Stimulated activated naive CD4-positive, alpha-beta T cell (primary cell): ENCODE measurements around the gene TSPOAP1.
A peak's percentile ranks its signal among the peaks of the same experiment; 100 is the strongest.
"Not testable (repeated sequence)": the region's sequence is repeated elsewhere in the genome, so short reads cannot be mapped to it uniquely, and the experiment has no call there.

Source experiments
- DNase-seq, 6 experiments: peaks; one replicate each; lab custom pipeline; 2025; lab: John Stamatoyannopoulos, UW

The TSPOAP1 gene

DNA sequence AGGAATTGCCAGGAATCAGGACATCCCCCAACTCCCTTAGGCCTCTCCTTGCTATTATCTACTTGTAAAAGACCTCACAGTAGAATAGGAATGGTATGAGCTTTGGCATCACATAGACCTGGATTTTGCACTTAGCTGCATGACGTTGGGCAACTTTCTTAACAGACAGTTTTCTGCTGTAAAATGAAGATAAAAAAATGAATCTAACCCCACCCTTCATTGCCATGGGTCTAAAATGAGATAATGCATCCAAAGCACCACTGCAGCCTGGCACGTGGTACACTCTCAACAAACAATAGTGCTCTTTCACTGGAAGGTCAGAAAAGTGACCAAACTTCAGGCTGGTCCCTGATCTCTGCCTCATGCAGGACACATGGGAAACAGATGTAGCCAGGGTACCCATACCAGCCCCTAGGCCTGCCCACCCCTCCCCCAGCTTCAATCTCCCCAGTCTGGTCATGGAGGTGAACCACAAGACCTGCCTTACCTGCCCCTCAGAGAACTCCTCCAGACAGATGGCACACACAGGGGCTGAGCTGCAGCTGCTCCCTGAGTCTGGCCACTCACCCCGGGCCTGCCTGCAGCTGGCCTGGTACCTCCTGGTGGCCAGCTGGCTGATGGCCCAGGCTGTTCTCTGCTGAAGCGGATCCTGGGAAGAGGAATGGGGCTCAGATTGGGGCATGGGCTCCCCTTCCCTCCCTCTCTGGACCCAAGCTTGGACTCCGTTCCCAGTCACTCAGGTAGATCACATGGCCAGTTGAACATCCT is 31.9 kb upstream of the TSPOAP1 start:
- no peak for DNase-seq

DNA sequence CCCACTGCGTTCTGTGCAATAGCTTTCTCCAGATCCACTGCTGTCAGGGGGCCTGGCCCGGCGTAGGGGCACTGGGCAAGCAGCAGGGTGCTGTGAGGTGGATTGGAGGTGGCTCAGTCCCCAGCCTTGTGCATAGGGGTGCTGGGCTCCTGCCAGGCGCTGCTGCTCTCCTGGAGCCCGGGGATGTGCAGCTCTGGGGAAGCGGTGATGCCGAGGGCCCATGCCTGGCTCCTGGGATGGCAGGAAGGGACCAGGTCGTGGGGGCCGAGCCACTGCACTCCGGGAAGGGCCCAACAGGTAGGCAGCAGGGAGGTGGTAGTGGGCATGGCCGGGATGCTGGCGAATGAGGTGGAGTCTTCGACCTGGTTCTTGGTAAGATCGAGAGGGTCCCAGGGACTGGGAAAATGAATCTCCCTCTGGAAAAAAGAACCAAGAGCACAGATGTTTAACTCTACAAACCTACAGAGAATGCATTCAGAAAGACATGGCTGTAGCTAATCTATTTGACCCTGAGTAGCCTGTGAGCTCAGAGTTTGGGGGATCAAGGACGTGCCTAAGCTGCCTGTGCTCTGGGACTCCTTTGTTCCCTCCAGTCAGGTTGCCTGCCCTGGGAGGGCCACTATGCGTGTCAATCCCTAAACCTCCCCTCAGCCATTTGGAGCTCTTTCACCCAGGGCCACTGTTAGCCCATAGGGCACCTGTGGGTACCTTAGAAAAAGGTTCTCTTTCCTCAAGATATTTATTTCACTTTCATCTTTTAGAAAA is 30.0 kb upstream of the TSPOAP1 start:
- DNase-seq: no peak

DNA sequence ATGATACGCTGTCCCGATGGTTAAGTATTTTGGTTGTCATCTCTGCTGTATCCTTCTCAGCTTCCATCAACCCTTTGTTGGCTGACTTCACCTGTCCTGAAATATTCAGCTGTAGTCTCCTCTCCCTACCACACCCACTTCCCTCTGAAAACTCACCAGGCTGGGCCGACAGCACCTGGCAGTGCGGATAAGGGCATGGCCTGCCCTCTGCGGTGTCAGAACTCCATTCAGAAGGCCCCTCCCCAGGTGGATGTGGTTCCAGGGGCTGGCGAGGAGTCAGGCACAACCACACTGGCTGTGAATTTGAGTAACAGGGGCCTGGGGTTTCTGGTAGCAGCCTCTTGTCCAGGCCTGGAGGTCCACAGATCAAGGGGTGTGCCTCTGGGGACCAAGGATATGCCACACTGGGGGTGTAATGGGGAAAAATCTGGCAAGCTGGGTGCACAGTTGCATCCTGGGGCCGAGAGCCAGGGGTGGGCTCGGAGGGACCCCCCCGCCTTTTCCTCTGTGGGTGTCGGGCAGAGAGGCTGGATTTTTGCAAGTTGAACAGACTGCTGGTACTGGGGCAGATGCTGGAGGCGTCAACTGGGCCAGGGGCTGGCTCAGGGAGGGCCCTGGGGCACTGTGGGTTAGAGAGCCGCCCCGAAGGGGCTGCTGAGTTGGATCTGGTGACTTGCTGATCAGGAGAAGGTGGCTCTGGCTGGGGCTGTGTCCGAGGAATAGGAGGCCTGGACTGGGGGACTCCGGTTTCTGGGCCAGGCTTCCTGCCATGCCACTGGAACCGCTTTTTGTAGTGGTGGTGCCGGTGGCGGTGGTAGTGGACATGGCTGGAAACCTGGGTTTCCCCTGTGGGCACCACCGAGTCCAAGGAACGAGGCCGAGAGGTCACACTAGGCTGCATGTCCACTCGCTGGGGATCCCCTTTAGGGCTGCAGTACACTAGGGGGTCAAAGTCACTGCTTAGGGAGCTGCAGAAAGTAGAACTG is 29.0 kb upstream of the TSPOAP1 start:
- DNase-seq: no peak

DNA sequence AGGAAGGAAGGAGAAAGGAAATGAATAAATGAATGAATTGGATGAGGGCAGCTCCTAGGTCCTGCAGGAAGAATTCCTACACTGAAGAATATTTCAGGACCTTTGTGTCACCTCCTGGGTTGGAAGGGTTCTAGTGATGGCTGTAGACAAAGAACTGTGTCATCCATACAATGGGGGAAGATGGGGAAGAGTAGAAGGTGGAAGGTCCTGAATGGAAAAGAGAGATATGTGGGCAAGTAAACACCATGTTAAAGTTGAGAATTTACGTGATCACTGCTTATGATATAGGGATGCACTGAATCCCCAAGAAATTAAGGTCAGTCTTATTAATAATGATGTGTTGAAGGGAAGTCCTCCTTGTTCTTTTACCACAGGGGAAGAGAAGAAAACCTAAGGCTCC is 27.6 kb upstream of the TSPOAP1 start:
- DNase-seq: no peak

DNA sequence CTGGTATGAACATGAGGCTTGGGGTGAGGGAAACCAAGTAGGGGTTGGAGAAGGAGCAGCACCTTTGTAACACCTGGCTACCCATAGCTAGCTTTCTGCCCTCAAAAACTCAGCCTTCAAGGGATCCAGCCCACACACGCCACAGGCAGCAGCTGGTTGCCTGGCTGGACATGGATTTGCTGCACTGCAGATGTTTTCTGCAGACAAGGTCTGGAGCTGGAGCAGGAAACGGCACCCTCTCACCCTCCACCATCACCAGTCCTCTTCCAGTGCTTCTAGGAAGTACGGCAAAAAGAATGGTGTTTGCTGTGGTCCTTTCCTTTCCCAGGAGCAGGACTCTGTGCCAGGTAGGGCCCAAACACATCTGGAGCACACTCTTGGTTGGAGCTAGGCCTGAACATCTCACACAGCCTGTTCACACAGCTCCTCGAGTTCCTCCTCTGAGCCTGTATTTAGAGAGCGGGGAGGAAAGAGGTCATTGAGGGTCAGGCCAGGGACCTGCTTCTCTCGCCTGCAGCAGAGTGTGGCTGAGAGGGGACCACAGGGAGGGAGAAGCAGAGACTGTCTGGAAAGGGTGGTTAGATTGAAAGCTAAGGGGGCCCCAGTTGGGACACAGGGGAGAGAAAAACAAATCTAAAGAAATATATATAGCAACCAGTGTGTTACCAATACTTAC is 26.1 kb upstream of the TSPOAP1 start:
- DNase-seq: no peak

DNA sequence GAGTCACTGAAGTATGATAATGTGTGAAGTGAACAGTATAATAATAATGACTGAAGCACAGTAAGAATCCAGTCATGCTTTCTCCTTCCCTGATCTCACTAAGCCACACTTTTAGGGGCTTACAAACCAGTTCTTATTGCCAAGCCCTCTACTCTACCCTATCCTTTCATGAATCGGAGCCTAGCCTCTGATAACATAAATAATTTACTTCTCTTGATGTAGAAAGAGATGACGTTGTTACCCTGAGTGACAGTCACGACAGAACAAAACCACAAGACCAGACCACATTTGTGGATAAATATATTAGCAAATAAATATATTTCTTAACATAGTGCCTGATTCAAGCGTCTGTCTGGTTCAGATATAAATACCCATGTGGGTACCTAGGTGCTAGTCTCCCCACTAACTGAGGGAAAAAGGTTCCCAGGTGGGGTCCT is 24.8 kb upstream of the TSPOAP1 start:
- no peak for DNase-seq

DNA sequence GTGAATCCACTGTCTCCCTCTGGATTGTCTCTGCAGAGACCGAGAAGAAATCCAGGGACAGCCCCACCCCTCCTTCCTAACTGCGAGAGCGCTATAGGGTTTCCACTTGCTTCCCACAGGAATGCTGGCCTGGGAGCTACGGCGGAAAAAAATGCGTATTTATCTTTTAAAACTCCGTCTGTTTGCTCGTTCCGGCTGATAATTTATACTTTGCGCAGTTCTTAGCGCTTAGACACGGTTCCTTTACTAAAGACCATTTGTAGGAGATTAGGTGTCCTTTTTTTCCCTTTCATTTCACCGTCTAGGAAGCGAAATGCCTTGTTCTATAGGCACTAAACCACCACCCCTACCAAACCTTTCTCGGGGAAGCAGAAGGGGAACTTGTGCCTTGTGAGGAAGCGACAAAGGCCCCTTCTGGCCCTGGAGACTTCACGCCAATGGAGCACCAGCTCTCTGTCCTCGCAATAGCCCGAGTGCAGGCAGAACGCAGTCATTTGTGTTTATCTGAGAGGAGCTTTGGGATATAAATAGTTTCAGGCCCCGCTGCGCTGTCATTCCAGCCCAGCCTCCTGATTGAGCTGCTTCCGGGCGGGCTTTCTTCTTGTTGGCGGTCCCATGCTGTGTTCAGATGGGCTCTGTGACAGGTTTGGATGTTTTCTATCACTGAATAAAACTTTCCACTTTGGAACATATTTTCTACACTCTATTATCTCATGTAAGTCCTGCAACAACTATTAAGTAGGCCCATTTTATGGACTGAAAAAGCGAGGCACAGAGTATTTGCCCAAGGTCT is 24.2 kb upstream of the TSPOAP1 start:
- peak in 3 of 6 experiments; percentile 19 to 49 (median 27) for DNase-seq

DNA sequence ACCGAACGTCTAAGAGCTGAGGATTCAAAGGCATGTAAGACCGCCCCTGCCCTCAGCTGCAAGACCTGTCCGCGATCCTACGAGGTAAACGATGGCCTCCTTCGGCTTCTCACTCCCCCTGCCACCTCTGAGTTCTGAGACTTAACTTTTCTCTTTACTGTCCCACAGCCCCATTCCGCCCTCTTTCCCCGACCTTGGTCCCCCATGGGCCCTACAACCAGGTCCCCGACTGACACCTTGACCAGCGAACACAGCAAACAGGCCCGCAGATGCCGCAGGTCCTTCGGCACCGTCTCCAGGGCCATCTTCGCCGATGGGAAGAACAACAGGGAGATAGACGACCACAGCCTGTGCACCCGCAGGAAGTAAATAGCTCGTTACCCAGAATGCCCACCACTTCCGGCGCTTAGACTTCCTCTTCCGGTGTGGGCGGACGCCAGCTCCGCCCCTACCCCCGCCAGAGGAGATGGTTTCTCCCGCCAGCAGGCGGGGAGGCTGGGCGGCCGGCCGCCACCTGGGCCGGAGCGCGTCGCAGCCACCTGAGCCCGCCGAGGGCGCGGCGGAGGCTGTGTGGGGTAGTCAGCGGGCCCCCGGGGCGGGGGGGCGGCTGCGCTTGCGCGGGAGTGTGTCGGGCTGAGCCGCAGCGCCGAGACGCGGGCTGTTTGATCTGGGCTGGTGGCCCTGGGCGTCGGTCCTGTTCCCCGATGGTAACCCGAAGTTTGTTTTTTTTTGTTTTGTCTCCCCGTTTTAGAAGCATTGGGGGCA is 23.4 kb upstream of the TSPOAP1 start, which contains the start of gene SUPT4H1:
TSS of gene SUPT4H1 (minus strand) at position 371 of the 765 bp plus-strand sequence. CDS start at position 305, 66 bp downstream.
- peak; percentile 84 to 92 (median 87) for DNase-seq

DNA sequence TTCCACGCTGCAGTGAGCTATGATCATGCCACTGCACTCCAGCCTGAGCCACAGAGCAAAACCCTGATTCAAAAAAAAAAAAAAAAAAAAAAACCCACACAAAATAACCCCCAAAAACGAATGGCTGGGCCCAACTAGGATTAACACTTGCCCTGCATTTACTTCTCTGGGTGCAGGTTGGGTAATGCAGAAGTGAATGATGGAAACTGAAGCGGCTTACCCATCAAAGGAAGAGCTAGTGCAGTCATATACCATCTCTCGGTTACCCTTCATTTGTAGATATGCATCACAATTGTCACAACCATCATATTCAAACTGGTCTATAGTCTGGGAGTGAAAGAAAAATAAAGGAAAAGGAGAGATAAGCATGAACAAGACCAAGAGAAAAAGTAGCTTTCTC is 22.6 kb upstream of the TSPOAP1 start:
- DNase-seq: no peak

DNA sequence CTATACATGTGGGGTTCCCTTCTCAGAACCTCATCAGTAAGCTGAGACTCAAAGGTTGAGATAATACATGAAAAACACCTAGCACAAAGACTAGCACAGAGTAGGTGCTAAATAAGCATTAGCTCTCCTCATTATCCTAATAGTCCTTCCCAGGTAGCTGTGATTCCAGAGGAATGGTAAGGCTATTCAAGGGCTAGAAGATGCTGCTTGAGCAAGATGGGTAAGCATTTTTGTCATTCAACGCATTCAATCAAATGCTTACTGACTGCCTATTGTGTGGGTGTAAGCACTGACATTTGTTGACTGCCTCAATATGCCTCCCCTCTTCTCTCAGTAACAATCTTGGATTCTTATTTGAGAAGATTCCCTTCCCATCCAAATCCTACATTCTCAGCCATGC is 19.4 kb upstream of the TSPOAP1 start:
- DNase-seq: no peak

DNA sequence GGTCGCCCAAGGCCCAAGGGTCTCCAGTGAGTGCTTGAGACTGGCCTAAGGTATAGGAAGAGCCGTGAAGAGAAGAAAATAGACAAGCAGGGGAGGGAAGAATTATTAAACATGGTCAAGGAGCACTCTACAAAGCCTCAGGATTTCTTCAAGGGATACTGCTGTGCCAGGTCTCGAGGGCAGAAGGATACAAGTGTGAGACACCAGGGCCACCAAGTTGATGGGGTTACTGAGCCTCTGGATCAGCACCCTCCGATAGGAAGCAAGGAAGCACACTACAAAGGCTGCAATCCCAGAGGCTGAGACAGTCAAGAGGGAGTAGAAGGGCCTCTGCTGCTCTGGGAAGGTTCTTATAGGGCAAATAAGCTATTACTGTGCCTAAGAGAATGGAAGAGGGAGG is 16.9 kb upstream of the TSPOAP1 start:
- no peak for DNase-seq

DNA sequence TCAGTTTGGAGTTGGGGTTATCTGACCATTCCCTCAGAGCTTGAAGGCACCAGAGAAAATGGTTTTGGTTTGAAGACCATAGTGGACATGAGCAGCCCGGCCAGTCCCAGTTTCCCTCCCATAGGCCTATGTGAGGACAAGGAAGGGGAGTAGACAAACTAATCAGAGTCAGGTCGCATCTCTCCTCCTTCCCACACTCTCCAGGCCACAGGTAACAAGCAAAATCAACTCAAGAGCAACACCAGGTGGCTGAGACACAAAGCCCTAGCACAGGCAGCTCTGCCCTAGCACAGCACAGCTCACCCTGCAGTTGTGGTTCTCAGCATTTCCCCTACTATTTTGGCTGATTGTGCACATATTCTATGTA is 16.2 kb upstream of the TSPOAP1 start:
- DNase-seq: peak; percentile 48 to 77 (median 66)

DNA sequence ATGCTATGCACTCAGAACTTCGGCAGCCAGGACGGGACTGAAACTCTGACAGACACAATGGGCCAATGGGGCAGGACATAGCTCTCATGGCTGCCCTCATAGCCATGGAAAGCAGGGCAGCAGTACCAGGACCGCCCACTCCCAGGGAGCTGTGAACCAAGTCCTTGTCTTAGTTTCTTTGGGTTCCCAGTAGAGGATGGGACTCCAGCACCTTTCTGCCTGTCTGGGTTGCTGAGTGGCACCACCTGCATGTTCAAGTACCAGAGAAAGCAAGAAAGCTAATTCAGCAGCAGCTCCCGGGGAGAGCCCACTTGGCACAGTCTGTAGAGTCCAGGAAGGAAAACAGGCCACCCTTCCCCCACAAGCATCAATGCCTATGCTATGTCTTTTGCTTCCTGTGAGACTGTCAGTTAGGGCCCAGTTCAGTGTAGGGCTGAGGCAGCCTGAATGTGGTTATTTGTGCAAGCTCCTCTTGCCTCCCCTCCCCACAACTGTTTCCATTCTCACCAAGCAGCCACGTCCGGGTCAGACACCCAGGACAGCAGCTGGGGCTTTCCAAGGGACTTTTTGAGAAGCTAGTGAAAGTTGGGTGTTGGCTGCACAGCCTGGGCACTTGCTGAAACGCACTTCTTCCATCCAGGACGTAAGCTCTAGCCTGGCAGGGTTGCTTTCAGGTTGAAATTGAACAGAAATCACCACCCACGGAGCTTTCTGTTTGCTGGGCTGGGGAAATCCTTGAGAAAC is 15.6 kb upstream of the TSPOAP1 start:
- DNase-seq: peak; percentile 67 to 82 (median 77)

DNA sequence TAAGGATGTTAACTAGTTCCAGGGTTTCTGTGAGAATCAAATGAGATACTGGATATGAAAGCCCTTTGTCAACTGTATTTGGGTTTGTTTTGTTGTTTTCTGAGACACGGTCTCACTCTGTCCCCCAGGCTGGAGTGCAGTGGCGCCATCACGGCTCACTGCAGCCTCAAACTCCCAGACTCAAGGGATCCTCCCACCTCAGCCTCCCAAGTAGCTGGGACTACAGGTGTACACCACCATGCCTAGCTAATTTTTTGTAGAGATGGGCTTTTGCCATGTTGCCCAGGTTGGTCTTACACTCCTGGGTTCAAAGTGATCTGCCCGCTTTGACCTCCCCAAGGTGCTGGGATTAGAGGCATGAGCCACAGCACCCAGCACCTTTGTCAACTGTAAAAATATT is 14.5 kb upstream of the TSPOAP1 start:
- no peak for DNase-seq

DNA sequence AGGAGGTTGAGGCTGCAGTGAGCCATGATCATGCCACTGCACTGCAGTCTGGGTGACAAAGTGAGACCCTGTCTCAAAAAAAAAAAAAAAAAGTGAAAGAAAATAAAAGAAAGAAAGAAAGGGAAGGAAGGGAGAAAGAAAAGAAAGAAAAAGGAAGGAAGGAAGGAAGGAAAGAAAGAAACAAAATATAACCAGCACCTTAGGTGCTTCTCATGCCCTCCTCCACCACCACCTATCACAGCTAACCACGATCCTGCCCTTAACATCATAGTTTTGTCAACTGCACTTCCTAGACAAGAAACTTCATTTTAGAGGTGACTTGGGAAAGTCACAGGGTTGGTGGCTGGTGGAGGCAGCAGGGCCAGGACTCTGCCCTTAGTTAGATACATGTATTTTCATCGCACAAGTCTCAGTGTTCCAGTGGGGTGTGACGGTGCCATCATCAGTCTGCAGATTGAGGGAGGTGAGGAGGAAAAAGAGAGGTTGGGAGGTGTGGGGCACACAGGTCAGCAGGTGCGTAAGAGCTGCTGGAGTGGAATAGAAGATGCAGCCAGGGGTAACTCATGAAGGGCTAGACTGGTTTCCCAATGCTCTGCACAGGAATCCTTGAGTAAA is 13.4 kb upstream of the TSPOAP1 start:
- DNase-seq: peak in 1 of 6 experiments; percentile 12

DNA sequence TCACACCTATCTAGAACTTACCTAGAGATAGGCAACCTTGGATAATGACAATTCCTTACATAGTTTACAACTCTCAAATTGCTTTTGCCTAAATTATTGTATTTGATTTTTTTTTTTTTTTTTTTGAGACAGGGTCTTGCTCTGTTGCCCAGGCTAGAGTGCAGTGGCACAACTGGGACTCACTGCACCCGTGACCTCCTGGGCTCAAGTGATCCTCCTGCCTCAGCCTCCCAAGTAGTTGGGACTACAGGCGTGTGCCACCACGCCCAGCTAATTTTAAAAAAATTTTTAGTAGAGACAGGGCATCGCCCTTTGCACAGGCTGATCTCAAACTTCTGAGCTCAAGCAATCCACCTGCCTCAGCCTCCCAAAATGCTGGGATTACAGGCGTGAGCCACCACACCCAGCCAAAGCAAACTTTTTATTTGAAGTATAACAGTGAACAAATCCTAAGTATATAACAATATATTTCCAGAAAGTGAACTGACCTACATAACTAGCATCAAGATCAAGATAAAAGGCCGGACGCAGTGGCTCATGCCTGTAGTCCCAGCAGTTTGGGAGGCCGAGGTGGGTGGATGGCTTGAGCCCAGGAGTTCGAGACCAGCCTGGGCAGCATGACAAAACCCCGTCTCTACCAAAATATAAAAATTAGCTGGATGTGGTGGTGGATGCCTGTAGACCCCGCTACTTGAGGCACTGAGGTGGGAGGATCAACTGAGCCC is 12.7 kb upstream of the TSPOAP1 start:
- not testable (repeated sequence) for DNase-seq

DNA sequence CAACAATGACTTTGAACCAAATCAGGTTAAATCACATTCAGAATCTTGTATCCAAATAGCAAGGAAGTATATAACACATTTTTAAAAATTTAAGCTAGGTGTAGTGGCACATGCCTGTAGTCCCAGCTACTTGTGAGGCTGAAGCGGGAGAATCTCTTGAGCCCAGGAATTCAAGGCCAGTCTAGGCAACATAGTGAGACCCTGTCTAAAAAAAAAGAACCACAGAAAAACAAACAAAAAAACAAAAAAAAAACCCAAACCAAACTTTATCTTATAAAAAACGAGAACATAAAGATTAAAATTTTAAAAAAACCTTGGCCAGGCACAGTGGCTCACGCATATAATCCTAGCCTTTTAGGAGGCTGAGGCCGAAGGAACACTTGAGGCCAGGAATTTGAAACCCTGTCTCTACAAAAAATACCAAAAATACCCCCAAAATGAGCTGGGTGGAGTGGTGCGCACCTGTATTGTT is 11.8 kb upstream of the TSPOAP1 start:
- DNase-seq: no peak
